T-cell (primary cell): ENCODE measurements around the gene ATP6V0E1. TPM values are rescaled to one million over a fixed set of nuclear protein-coding genes. Genes with fewer than 3 reads are reported as not detected.
A peak's percentile ranks its signal among the peaks of the same experiment; 100 is the strongest.

Source experiments
- ATAC-seq, 4 experiments: fragments of 200-7000 bp in 3 of 4; fragments of 150-1000 bp in 1 of 4; cut with Tn5 transposase; replicated peaks in 1 of 4; 1 replicate in 3 of 4; 2 replicates in 1 of 4; pipeline ENCODE4 v1.10.0; 2021; ENCODE audit warnings: moderate library complexity in 3 of 4, mild to moderate bottlenecking in 2 of 4, moderate number of reproducible peaks in 1 of 4
- CTCF ChIA-PET, 2 donors: fragments of 300-600 bp; sonication (Branson Sonifier 250); formaldehyde crosslinking; loops; one replicate each; lab custom pipeline; 2022; ENCODE audit warnings: antibody characterized with exemption in 2 of 2; lab: Charles Lee
- POLR2A ChIA-PET, 2 donors: fragments of 300-600 bp; sonication (Branson Sonifier 250); formaldehyde crosslinking; loops; one replicate each; lab custom pipeline; 2022; ENCODE audit warnings: antibody characterized with exemption in 2 of 2; lab: Charles Lee
- DNase-seq, 35 experiments: peaks; one replicate each; pipeline versions ENCODE4 v3.0.0 to v3.0.0-alpha.2; 2013 to 2023
- H3K27ac ChIP-seq: one replicate; pipeline ENCODE4 v1.5.1; 2013; ENCODE audit warnings: low read length
- H3K27me3 ChIP-seq, 2 experiments: replicated peaks in 1 of 2; 1 replicate in 1 of 2; 2 replicates in 1 of 2; pipeline versions ENCODE4 v1.6.1 to v1.7.0; 2013; ENCODE audit warnings: low read length in 1 of 2, mixed read lengths in 1 of 2; ENCODE audit not compliant: control insufficient read depth in 2 of 2, insufficient read depth in 2 of 2; ENCODE audit errors: extremely low read depth in 1 of 2
- H3K36me3 ChIP-seq, 2 donors: 1 replicate in 1 of 2; 2 replicates in 1 of 2; pipeline versions ENCODE4 v1.6.1 to v1.7.0; 2013; ENCODE audit warnings: low read length in 1 of 2; ENCODE audit not compliant: control insufficient read depth in 2 of 2, insufficient read depth in 1 of 2; ENCODE audit errors: extremely low read depth in 1 of 2
- H3K4me1 ChIP-seq, 2 experiments: 1 replicate in 1 of 2; 2 replicates in 1 of 2; pipeline versions ENCODE4 v1.6.1 to v1.7.0; 2013; ENCODE audit warnings: low read length in 2 of 2, mixed read lengths in 1 of 2; ENCODE audit not compliant: insufficient read depth in 2 of 2, control insufficient read depth in 1 of 2; ENCODE audit errors: extremely low read depth in 1 of 2
- H3K4me3 ChIP-seq, 2 donors: 1 replicate in 1 of 2; 2 replicates in 1 of 2; pipeline versions ENCODE4 v1.5.1 to v1.7.0; 2013; ENCODE audit warnings: mild to moderate bottlenecking in 2 of 2, low read length in 1 of 2, moderate library complexity in 1 of 2; ENCODE audit not compliant: control insufficient read depth in 1 of 2; ENCODE audit errors: extremely low read depth in 1 of 2
- H3K9me3 ChIP-seq: 2 replicates; pipeline ENCODE4 v1.7.0; 2013
- H3K27ac Mint-ChIP-seq, 2 donors: one replicate each; pipeline ENCODE4 v1.8.0; 2020 to 2021; ENCODE audit warnings: mild to moderate bottlenecking in 2 of 2, mixed read lengths in 2 of 2
- H3K27me3 Mint-ChIP-seq, 2 donors: one replicate each; pipeline ENCODE4 v1.8.0; 2021 to 2022; ENCODE audit warnings: mixed read lengths in 2 of 2
- H3K36me3 Mint-ChIP-seq: one replicate; pipeline ENCODE4 v1.8.0; 2021; ENCODE audit warnings: mixed read lengths
- H3K4me1 Mint-ChIP-seq, 3 donors: one replicate each; pipeline ENCODE4 v1.8.0; 2020 to 2022; ENCODE audit warnings: mixed read lengths in 3 of 3, mild to moderate bottlenecking in 1 of 3
- H3K4me3 Mint-ChIP-seq, 3 donors: one replicate each; pipeline ENCODE4 v1.8.0; 2020 to 2022; ENCODE audit warnings: mild to moderate bottlenecking in 3 of 3, mixed read lengths in 3 of 3, moderate library complexity in 3 of 3
- H3K9me3 Mint-ChIP-seq, 3 donors: one replicate each; pipeline ENCODE4 v1.8.0; 2020 to 2022; ENCODE audit warnings: mixed read lengths in 3 of 3
- WGBS: methylation state at CpG from one replicate; pipeline ENCODE4 v1.1.5; 2013; ENCODE audit warnings: missing lambda C conversion rate; ENCODE audit not compliant: insufficient coverage; 5-methylcytosine and 5-hydroxymethylcytosine counted together
- total RNA-seq, 35 experiments: library from RNA in 6 of 35; stranded (reverse) in 6 of 35; fragments of 120-200 nt in 1 of 35; gene quantifications; one replicate each; pipeline versions ENCODE4 v1.2.1 to v1.2.4 and lab custom pipeline; 2013 to 2026

ATP6V0E1 gene
- total RNA-seq, 5 donors from 2014 or later (not counting 1 experiment from before 2014, with no cell fraction given) = 81.6 to 156 (median 132) TPM

- peaks cover 39% of the 10 kb centered on the region for H3K36me3 Mint-ChIP-seq
- ChIA-PET POLR2A (no interaction called here), CTCF (interaction anchor here in 1 of 2 donors (0.9 kb wide), 1 partner anchor 13 kb away, joined by 4 read pairs; no protein-coding TSS in a partner anchor)
- H3K4me1 ChIP-seq = peaks cover 6 to 17% of the 10 kb centered on the region in 2 experiments
- H3K27me3 ChIP-seq = no peaks in the 10 kb centered on the region
- no peak for DNase-seq
- peaks cover 57 to 67% (median 63%) of the 10 kb centered on the region in 3 donors for H3K4me1 Mint-ChIP-seq
- no peak overlapping the region for H3K4me3 ChIP-seq
- no CpG with 5 or more reads among the region's 3 CpGs for WGBS
- H3K27ac Mint-ChIP-seq = no peak overlapping the region
- no peak overlapping the region for H3K4me3 Mint-ChIP-seq
- H3K27ac ChIP-seq = no peak overlapping the region
- no peak for ATAC-seq
- no peaks in the 10 kb centered on the region for H3K9me3 ChIP-seq
- no peaks in the 10 kb centered on the region for H3K9me3 Mint-ChIP-seq
- no peaks in the 10 kb centered on the region for H3K27me3 Mint-ChIP-seq
- H3K36me3 ChIP-seq = peaks cover 7 to 16% of the 10 kb centered on the region in 2 donors
Observed at GRCh38 chr5:172988276-172988675, 4.7 kb downstream of the ATP6V0E1 start.

GRCh38 chr5:172990776-172991175, 7.2 kb downstream of the ATP6V0E1 start:
- H3K4me3 Mint-ChIP-seq = no peak overlapping the region
- H3K4me1 Mint-ChIP-seq = peaks cover 57 to 60% (median 57%) of the 10 kb centered on the region in 3 donors
- H3K36me3 ChIP-seq = peaks cover 7 to 37% of the 10 kb centered on the region in 2 donors
- H3K27me3 ChIP-seq = no peaks in the 10 kb centered on the region
- peaks cover 0 to 18% of the 10 kb centered on the region in 2 experiments for H3K4me1 ChIP-seq
- no CpG with 5 or more reads among the region's 8 CpGs for WGBS
- no peak for DNase-seq
- peaks cover 50% of the 10 kb centered on the region for H3K36me3 Mint-ChIP-seq
- ChIA-PET POLR2A (interaction anchor here in 1 of 2 donors (0.7 kb wide), 1 partner anchor 150 kb away, joined by 7 read pairs; no protein-coding TSS in a partner anchor), CTCF (interaction anchor here in 1 of 2 donors (0.6 kb wide), 1 partner anchor 8 kb away, joined by 3 read pairs; no protein-coding TSS in a partner anchor)
- no peak overlapping the region for H3K27ac Mint-ChIP-seq
- H3K9me3 ChIP-seq = no peaks in the 10 kb centered on the region
- H3K9me3 Mint-ChIP-seq = no peaks in the 10 kb centered on the region
- no peak overlapping the region for H3K4me3 ChIP-seq
- no peak for ATAC-seq
- no peaks in the 10 kb centered on the region for H3K27me3 Mint-ChIP-seq
- H3K27ac ChIP-seq = no peak overlapping the region

- ATAC-seq = no peak
- H3K4me1 ChIP-seq = peaks cover 0 to 8% of the 10 kb centered on the region in 2 experiments
- no peak overlapping the region for H3K27ac Mint-ChIP-seq
- no peaks in the 10 kb centered on the region for H3K9me3 ChIP-seq
- ChIA-PET CTCF (interaction anchor here (0.5 to 0.7 kb wide), 2 partner anchors 20 to 931 kb away, joined by 4 to 6 read pairs; no protein-coding TSS in a partner anchor), POLR2A (interaction anchor here (0.5 to 0.6 kb wide), 3 partner anchors 60 to 721 kb away, joined by 3 to 5 read pairs (median 4); no protein-coding TSS in a partner anchor)
- no peak overlapping the region for H3K4me3 ChIP-seq
- no CpG with 5 or more reads among the region's 2 CpGs for WGBS
- H3K27ac ChIP-seq = no peak overlapping the region
- peaks cover 44 to 50% (median 47%) of the 10 kb centered on the region in 3 donors for H3K4me1 Mint-ChIP-seq
- peaks cover 7 to 47% of the 10 kb centered on the region in 2 donors for H3K36me3 ChIP-seq
- H3K27me3 Mint-ChIP-seq = no peaks in the 10 kb centered on the region
- no peak for DNase-seq
- peaks cover 42% of the 10 kb centered on the region for H3K36me3 Mint-ChIP-seq
- H3K4me3 Mint-ChIP-seq = no peak overlapping the region
- no peaks in the 10 kb centered on the region for H3K9me3 Mint-ChIP-seq
- H3K27me3 ChIP-seq = no peaks in the 10 kb centered on the region
Observed at GRCh38 chr5:172994405-172994804, 10.8 kb downstream of the ATP6V0E1 start.

GRCh38 chr5:172999372-172999973, 15.9 kb downstream of the ATP6V0E1 start:
- POLR2A ChIA-PET = interaction anchor here in 1 of 2 donors (0.6 kb wide), 1 partner anchor 519 kb away, joined by 9 read pairs; no protein-coding TSS in a partner anchor
- CTCF ChIA-PET = interaction anchor here in 1 of 2 donors (0.7 kb wide), 1 partner anchor 8 kb away, joined by 3 read pairs; no protein-coding TSS in a partner anchor
- peaks cover 0 to 28% of the 10 kb centered on the region in 2 donors for H3K36me3 ChIP-seq
- H3K27me3 Mint-ChIP-seq = no peaks in the 10 kb centered on the region
- peaks cover 53 to 68% (median 67%) of the 10 kb centered on the region in 3 donors for H3K4me1 Mint-ChIP-seq
- no peak overlapping the region for H3K27ac ChIP-seq
- H3K36me3 Mint-ChIP-seq = peaks cover 24% of the 10 kb centered on the region
- H3K9me3 ChIP-seq = no peaks in the 10 kb centered on the region
- no CpG with 5 or more reads among the region's 3 CpGs for WGBS
- no peak overlapping the region for H3K4me3 Mint-ChIP-seq
- DNase-seq (no peak), ATAC-seq (no peak)
- H3K27ac Mint-ChIP-seq = peak overlapping the region in 1 of 2 donors; percentile 14
- no peaks in the 10 kb centered on the region for H3K27me3 ChIP-seq
- H3K9me3 Mint-ChIP-seq = no peaks in the 10 kb centered on the region
- no peak overlapping the region for H3K4me3 ChIP-seq
- peaks cover 0 to 28% of the 10 kb centered on the region in 2 experiments for H3K4me1 ChIP-seq

GRCh38 chr5:172999974-173000373, 16.4 kb downstream of the ATP6V0E1 start:
- Mint-ChIP-seq H3K36me3 (peaks cover 20% of the 10 kb centered on the region), H3K27me3 (no peaks in the 10 kb centered on the region), H3K27ac (no peak overlapping the region), H3K4me1 (peaks cover 58 to 73% (median 72%) of the 10 kb centered on the region in 3 donors), H3K4me3 (no peak overlapping the region), H3K9me3 (no peaks in the 10 kb centered on the region)
- ChIA-PET POLR2A (no interaction called here), CTCF (no interaction called here)
- peaks cover 0 to 28% of the 10 kb centered on the region in 2 experiments for H3K4me1 ChIP-seq
- H3K4me3 ChIP-seq = no peak overlapping the region
- H3K27ac ChIP-seq = no peak overlapping the region
- WGBS = no CpG with 5 or more reads among the region's 1 CpG
- H3K36me3 ChIP-seq = peaks cover 0 to 25% of the 10 kb centered on the region in 2 donors
- H3K27me3 ChIP-seq = no peaks in the 10 kb centered on the region
- DNase-seq (no peak), ATAC-seq (no peak)
- no peaks in the 10 kb centered on the region for H3K9me3 ChIP-seq

- H3K9me3 Mint-ChIP-seq = no peaks in the 10 kb centered on the region
- peaks cover 11% of the 10 kb centered on the region for H3K36me3 Mint-ChIP-seq
- no peak overlapping the region for H3K27ac ChIP-seq
Observed at GRCh38 chr5:173001229-173001841, 17.8 kb downstream of the ATP6V0E1 start.

More at GRCh38 chr5:173001229-173001841, 17.8 kb downstream of the ATP6V0E1 start:
- ATAC-seq (peak in 1 of 4 experiments; percentile 40), DNase-seq (peak in 9 of 35 experiments; percentile 1 to 27 (median 7))
- Mint-ChIP-seq H3K4me3 (peak overlapping the region in 1 of 3 donors; percentile 6), H3K27ac (peak overlapping the region; percentile 67 to 75), H3K27me3 (no peaks in the 10 kb centered on the region), H3K4me1 (peaks cover 69 to 79% (median 79%) of the 10 kb centered on the region in 3 donors)
- Histone ChIP-seq H3K4me1 (peaks cover 0 to 28% of the 10 kb centered on the region in 2 experiments), H3K9me3 (no peaks in the 10 kb centered on the region), H3K4me3 (no peak overlapping the region), H3K27me3 (no peaks in the 10 kb centered on the region), H3K36me3 (peaks cover 0 to 12% of the 10 kb centered on the region in 2 donors)
- ChIA-PET POLR2A (interaction anchor here (0.7 to 1.0 kb wide), 2 partner anchors 9 to 68 kb away, joined by 3 to 7 read pairs; no protein-coding TSS in a partner anchor), CTCF (interaction anchor here (0.7 to 1.3 kb wide), 3 partner anchors 13 to 56 kb away, joined by 3 to 7 read pairs (median 4); no protein-coding TSS in a partner anchor)
- 64% methylated on average over 4 of the region's 9 CpGs for WGBS
